HepG2 (cell line): ENCODE results near the gene NARF. TPM values are rescaled to one million over a fixed set of nuclear protein-coding genes. Genes with fewer than 3 reads are reported as not detected.

ENCODE experiments used
- ARNTL ChIP-seq: sonication (generic); formaldehyde crosslinking; IDR thresholded peaks from 2 replicates; pipeline ENCODE4 v1.4.0; 2020; ENCODE audit warnings: mild to moderate bottlenecking, missing genetic modification reagents
- HNF4A ChIP-seq: sonication (generic); formaldehyde crosslinking; IDR thresholded peaks from 2 replicates; pipeline ENCODE4 v1.4.0; 2020; ENCODE audit warnings: missing genetic modification reagents
- HOXA9 ChIP-seq: sonication (generic); formaldehyde crosslinking; IDR thresholded peaks from 2 replicates; pipeline ENCODE4 v1.8.1; 2022; ENCODE audit warnings: missing genetic modification reagents, mild to moderate bottlenecking, moderate library complexity, borderline replicate concordance
- KIAA2018 ChIP-seq: sonication (generic); formaldehyde crosslinking; IDR thresholded peaks from 2 replicates; pipeline ENCODE4 v1.5.0; 2020; ENCODE audit warnings: mild to moderate bottlenecking, missing genetic modification reagents, borderline replicate concordance
- PATZ1 ChIP-seq: sonication (generic); formaldehyde crosslinking; IDR thresholded peaks from 2 replicates; pipeline ENCODE4 v1.4.0; 2020; ENCODE audit warnings: missing genetic modification reagents
- PITX1 ChIP-seq: sonication (generic); formaldehyde crosslinking; IDR thresholded peaks from 2 replicates; pipeline ENCODE4 v1.5.1; 2020; ENCODE audit warnings: mild to moderate bottlenecking, missing genetic modification reagents
- TFAP4 ChIP-seq: sonication (generic); IDR thresholded peaks from 2 replicates; pipeline ENCODE4 v1.6.1; 2016; ENCODE audit warnings: low read depth, borderline replicate concordance
- ZNF33A ChIP-seq: sonication (generic); formaldehyde crosslinking; IDR thresholded peaks from 2 replicates; pipeline ENCODE4 v1.5.1; 2020; ENCODE audit warnings: missing genetic modification reagents, mild to moderate bottlenecking, moderate library complexity, borderline replicate concordance
- ZNF567 ChIP-seq: sonication (generic); formaldehyde crosslinking; IDR thresholded peaks from 2 replicates; pipeline ENCODE4 v1.8.1; 2023; ENCODE audit warnings: mild to moderate bottlenecking, missing genetic modification reagents, borderline replicate concordance
- polyA plus RNA-seq, 8 experiments: library from polyadenylated mRNA; depleted of rRNA in 3 of 8; stranded (reverse) in 7 of 8; unstranded in 1 of 8; fragments of >200 nt; fragmentation: Illumina TruSeq in 4 of 8; extraction: Trizol in 4 of 8; gene quantifications; 2 replicates each; pipeline versions ENCODE4 v1.2.1 to v1.2.3, GENCODE V29; 2011 to 2016; ENCODE audit warnings: low read depth in 4 of 8, missing spikeins in 1 of 8, mixed read lengths in 1 of 8; ENCODE audit not compliant: insufficient read depth in 1 of 8
- total RNA-seq, 5 experiments: library from RNA; depleted of rRNA; stranded (reverse); fragments of >200 nt; fragmentation: Illumina TruSeq; extraction: Trizol; gene quantifications; 2 replicates each; pipeline ENCODE4 v1.2.3, GENCODE V29; 2016; ENCODE audit warnings: low read depth in 1 of 5

NARF gene
- total and polyA plus RNA-seq, 2 of the 13 experiments (the other 11 are each of a cell fraction or from before 2014, with no cell fraction given) = 61.1 to 144 TPM

DNA sequence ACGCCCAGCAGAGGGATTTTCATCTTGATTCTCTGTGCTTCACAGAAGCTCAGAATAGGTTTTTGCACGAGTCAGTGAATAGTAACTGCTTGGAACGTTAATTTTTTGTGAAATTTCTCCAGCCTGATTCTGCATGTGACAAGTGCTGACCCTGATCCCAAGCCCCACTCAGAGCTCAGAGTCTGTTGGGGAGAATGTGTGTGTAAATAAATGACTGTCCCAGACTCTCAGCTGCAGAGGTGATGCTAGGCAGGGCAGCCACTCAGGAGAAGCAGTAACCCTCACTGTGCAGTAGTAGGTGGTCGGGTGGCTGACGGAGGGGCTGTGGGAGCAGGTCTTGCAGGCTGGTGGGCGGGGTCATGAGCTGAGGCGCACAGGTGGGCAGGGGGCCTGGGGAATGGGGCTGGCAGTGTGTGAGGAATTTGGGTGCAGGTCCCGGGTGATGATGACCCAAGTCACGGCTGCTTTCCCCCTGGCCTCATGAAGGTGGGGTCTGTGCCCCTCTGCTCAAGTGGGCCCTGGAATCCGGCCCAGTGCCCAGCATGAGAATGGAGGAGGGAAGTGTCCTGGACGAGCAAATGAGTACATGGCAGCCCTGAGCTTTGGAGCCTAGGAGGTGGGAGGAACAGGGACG, 44.7 kb downstream of the NARF start (continued):
- TF ChIP-seq PATZ1 (CRISPR knock-in tag) (peak; percentile 37; the same call in 1 of the 2 replicates), PITX1 (CRISPR knock-in tag) (no peak), ZNF33A (no peak), HOXA9 (CRISPR knock-in tag) (0 out of 2 replicates have a peak, but pooled peaks have one; percentile 1), ZNF567 (CRISPR knock-in tag) (peak; percentile 45; the same call in 1 of the 2 replicates), KIAA2018 (CRISPR knock-in tag) (no peak), ARNTL (0 out of 2 replicates have a peak, but pooled peaks have one; percentile 37), TFAP4 (peak; percentile 42; the same call in 1 of the 2 replicates), HNF4A (CRISPR knock-in tag) (peak; percentile 49; the same call in 1 of the 2 replicates)
